ENCODE data around the gene SLC12A3. TPM values are rescaled to one million over a fixed set of nuclear protein-coding genes. Genes with fewer than 3 reads are reported as not detected.

SLC12A3 gene
- total and polyA plus RNA-seq, 4 experiments from 2014 or later = not detected

GRCh38 chr16:56960681-56961281, 95.8 kb downstream of the SLC12A3 start:
- intact Hi-C loops (cut with micrococcal nuclease) = no loop called here
- Histone ChIP-seq H3K9me3 (ENCODE audit: control insufficient read depth in 1 of 2, low read length in 2 of 2) (no peaks in the 10 kb centered on the region), H3K27me3 (ENCODE audit: insufficient read depth, low read length) (no peaks in the 10 kb centered on the region), H3K4me1 (ENCODE audit: insufficient read depth, low read length) (peaks cover 15% of the 10 kb centered on the region), H3K27ac (ENCODE audit: low read depth, low read length) (no peak overlapping the region), H3K36me3 (ENCODE audit: insufficient read depth, low read length) (no peaks in the 10 kb centered on the region), H3K4me3 (ENCODE audit: low read length in 2 of 2) (no peak overlapping the region)
- Mint-ChIP-seq H3K4me3 (no peak overlapping the region), H3K4me1 (peaks cover 8 to 16% (median 14%) of the 10 kb centered on the region in 4 donors), H3K27ac (no peak overlapping the region), H3K36me3 (no peaks in the 10 kb centered on the region), H3K27me3 (no peaks in the 10 kb centered on the region), H3K9me3 (no peaks in the 10 kb centered on the region)
- ChIA-PET CTCF (ENCODE audit: partially characterized antibody) (interaction anchor here (1.2 to 6.9 kb wide), 3 partner anchors 9 to 124 kb away, joined by 3 to 81 read pairs (median 4); no protein-coding TSS in a partner anchor), POLR2A (ENCODE audit: partially characterized antibody) (interaction anchor here (0.6 kb wide), 1 partner anchor 34 kb away, joined by 3 read pairs; no protein-coding TSS in a partner anchor)
- DNase-seq = no peak

GRCh38 chr16:56961386-56961785, 96.4 kb downstream of the SLC12A3 start:
- Mint-ChIP-seq H3K27ac (no peak overlapping the region), H3K4me1 (peaks cover 10 to 22% (median 17%) of the 10 kb centered on the region in 4 donors), H3K36me3 (no peaks in the 10 kb centered on the region), H3K4me3 (no peak overlapping the region), H3K27me3 (no peaks in the 10 kb centered on the region), H3K9me3 (no peaks in the 10 kb centered on the region)
- intact Hi-C loops (cut with micrococcal nuclease) = no loop called here
- peaks cover 19% of the 10 kb centered on the region for H3K4me1 ChIP-seq (ENCODE audit: insufficient read depth, low read length)
- H3K36me3 ChIP-seq (ENCODE audit: insufficient read depth, low read length) = no peaks in the 10 kb centered on the region
- CTCF ChIA-PET (ENCODE audit: partially characterized antibody) = interaction anchor here (1.2 to 6.9 kb wide), 3 partner anchors 10 to 123 kb away, joined by 3 to 81 read pairs (median 4); no protein-coding TSS in a partner anchor
- no peaks in the 10 kb centered on the region for H3K27me3 ChIP-seq (ENCODE audit: insufficient read depth, low read length)
- no peaks in the 10 kb centered on the region for H3K9me3 ChIP-seq (ENCODE audit: control insufficient read depth in 1 of 2, low read length in 2 of 2)
- POLR2A ChIA-PET (ENCODE audit: partially characterized antibody) = interaction anchor here (0.6 kb wide), 1 partner anchor 34 kb away, joined by 3 read pairs; no protein-coding TSS in a partner anchor
- H3K4me3 ChIP-seq (ENCODE audit: low read length in 2 of 2) = no peak overlapping the region
- H3K27ac ChIP-seq (ENCODE audit: low read depth, low read length) = no peak overlapping the region
- no peak for DNase-seq

DNA sequence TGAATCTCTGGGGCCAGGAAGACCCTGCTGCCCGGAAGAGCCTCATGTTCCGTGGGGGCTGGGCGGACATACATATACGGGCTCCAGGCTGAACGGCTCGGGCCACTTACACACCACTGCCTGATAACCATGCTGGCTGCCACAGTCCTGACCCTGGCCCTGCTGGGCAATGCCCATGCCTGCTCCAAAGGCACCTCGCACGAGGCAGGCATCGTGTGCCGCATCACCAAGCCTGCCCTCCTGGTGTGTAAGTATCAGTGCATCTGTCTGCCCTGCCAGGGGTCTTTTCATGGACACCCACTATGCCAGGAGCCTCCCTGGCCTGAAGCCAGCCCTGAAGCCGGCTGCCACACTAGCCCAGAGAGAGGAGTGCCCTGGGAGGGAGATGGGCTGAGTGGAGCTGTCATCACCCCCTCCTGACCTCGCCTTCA, 96.9 kb downstream of the SLC12A3 start, which contains the start of gene CETP:
Gene CETP, plus strand, starts transcription at position 100 of the 431 bp plus-strand sequence. Its CDS starts 30 bp downstream, at position 130.
- POLR2A ChIA-PET (ENCODE audit: partially characterized antibody) = interaction anchor here (0.9 to 5.2 kb wide), 3 partner anchors 28 to 224 kb away, joined by 3 to 41 read pairs (median 4); partner anchors contain the start of genes NLRC5, PSME3IP1 and RSPRY1
- Mint-ChIP-seq H3K27me3 (no peaks in the 10 kb centered on the region), H3K36me3 (no peaks in the 10 kb centered on the region), H3K4me1 (peaks cover 11 to 22% (median 17%) of the 10 kb centered on the region in 4 donors), H3K9me3 (no peaks in the 10 kb centered on the region), H3K27ac (peak within 1 kb of the TSS in 2 of 7 donors; percentile 43 to 57), H3K4me3 (no peak within 1 kb of the TSS)
- DNase-seq = no peak
- H3K4me3 ChIP-seq (ENCODE audit: low read length in 2 of 2) = no peak within 1 kb of the TSS
- no peaks in the 10 kb centered on the region for H3K9me3 ChIP-seq (ENCODE audit: control insufficient read depth in 1 of 2, low read length in 2 of 2)
- H3K36me3 ChIP-seq (ENCODE audit: insufficient read depth, low read length) = no peaks in the 10 kb centered on the region
- CTCF ChIA-PET (ENCODE audit: partially characterized antibody) = interaction anchor here (0.7 to 6.9 kb wide), 8 partner anchors 23 to 173 kb away, joined by 3 to 81 read pairs (median 4); no protein-coding TSS in a partner anchor
- no peak within 1 kb of the TSS for H3K27ac ChIP-seq (ENCODE audit: low read depth, low read length)
- peaks cover 19% of the 10 kb centered on the region for H3K4me1 ChIP-seq (ENCODE audit: insufficient read depth, low read length)
- no peaks in the 10 kb centered on the region for H3K27me3 ChIP-seq (ENCODE audit: insufficient read depth, low read length)
- intact Hi-C loops (cut with micrococcal nuclease) = no loop called here

- ChIA-PET CTCF (ENCODE audit: partially characterized antibody) (interaction anchor here (0.6 to 6.9 kb wide), 41 partner anchors 9 to 453 kb away, joined by 3 to 81 read pairs (median 5); partner anchors contain the start of genes CPNE2, NLRC5, PSME3IP1 and RSPRY1), POLR2A (ENCODE audit: partially characterized antibody) (interaction anchor here (0.6 to 5.2 kb wide), 15 partner anchors 8 to 119 kb away, joined by 3 to 41 read pairs (median 4); partner anchors contain the start of gene NLRC5)
- Mint-ChIP-seq H3K36me3 (no peaks in the 10 kb centered on the region), H3K27ac (peak overlapping the region in 3 of 7 donors; percentile 12 to 94 (median 83)), H3K4me3 (peak overlapping the region in 1 of 8 donors; percentile 69), H3K4me1 (peaks cover 11 to 22% (median 17%) of the 10 kb centered on the region in 4 donors), H3K27me3 (no peaks in the 10 kb centered on the region), H3K9me3 (no peaks in the 10 kb centered on the region)
- intact Hi-C loops (cut with micrococcal nuclease) = loop anchor here (1.0 to 2.0 kb wide), 6 partner anchors 25 to 204 kb away; partner anchors contain the start of genes HERPUD1 and NLRC5
- H3K27me3 ChIP-seq (ENCODE audit: insufficient read depth, low read length) = no peaks in the 10 kb centered on the region
- peaks cover 19% of the 10 kb centered on the region for H3K4me1 ChIP-seq (ENCODE audit: insufficient read depth, low read length)
- H3K36me3 ChIP-seq (ENCODE audit: insufficient read depth, low read length) = no peaks in the 10 kb centered on the region
- H3K9me3 ChIP-seq (ENCODE audit: control insufficient read depth in 1 of 2, low read length in 2 of 2) = no peaks in the 10 kb centered on the region
- H3K27ac ChIP-seq (ENCODE audit: low read depth, low read length) = no peak overlapping the region
- DNase-seq = peak; percentile 89 to 92 (median 92)
- no peak overlapping the region for H3K4me3 ChIP-seq (ENCODE audit: low read length in 2 of 2)
Measured at GRCh38 chr16:56964243-56965148, 99.5 kb downstream of the SLC12A3 start.

Small RNAs within 50 kb of the gene (microRNA-seq; reads per million reads assigned to microRNA genes)
- gene MIR138-2 (ENCODE audit: borderline microRNAs expressed, borderline number of aligned reads, borderline replicate concordance) = not detected
- not detected for gene MIR6863 (ENCODE audit: borderline microRNAs expressed, borderline number of aligned reads, borderline replicate concordance)

Other genes with a start within 250 kb of the SLC12A3 start
- gene MT1E, start 239.4 kb upstream of the SLC12A3 start, total RNA-seq = not detected
- gene MT1E, start 239.4 kb upstream of the SLC12A3 start, polyA plus RNA-seq = 10 to 100 TPM in 1 of 2 donors, 1 to 10 TPM in 1; 6.8 to 16.0 TPM
- not detected for gene MT1M, start 232.5 kb upstream of the SLC12A3 start, total RNA-seq
- gene MT1M, start 232.5 kb upstream of the SLC12A3 start, polyA plus RNA-seq = not detected
- not detected for gene MT1A, start 226.5 kb upstream of the SLC12A3 start, total RNA-seq
- not detected for gene MT1A, start 226.5 kb upstream of the SLC12A3 start, polyA plus RNA-seq
- not detected for gene MT1B, start 213.3 kb upstream of the SLC12A3 start, total RNA-seq
- not detected for gene MT1B, start 213.3 kb upstream of the SLC12A3 start, polyA plus RNA-seq
- gene MT1F, start 207.2 kb upstream of the SLC12A3 start, total RNA-seq = 10 to 100 TPM in 1 of 2 experiments, 1 to 10 TPM in 1; 8.3 to 12.9 TPM
- 10 to 100 TPM; 12.0 to 28.9 TPM for gene MT1F, start 207.2 kb upstream of the SLC12A3 start, polyA plus RNA-seq
- not detected for gene MT1G, start 197.1 kb upstream of the SLC12A3 start, total RNA-seq
- 1 to 10 TPM in 1 of 2 donors, not detected in 1; 1.3 TPM for gene MT1G, start 197.1 kb upstream of the SLC12A3 start, polyA plus RNA-seq
- under 1 TPM in 1 of 2 experiments, not detected in 1; 0.78 TPM for gene MT1H, start 195.4 kb upstream of the SLC12A3 start, total RNA-seq
- gene MT1H, start 195.4 kb upstream of the SLC12A3 start, polyA plus RNA-seq = not detected
- 10 to 100 TPM; 21.0 to 23.7 TPM for gene MT1X, start 182.7 kb upstream of the SLC12A3 start, total RNA-seq
- 100 to 1,000 TPM in 1 of 2 donors, 10 to 100 TPM in 1; 76.0 to 146 TPM for gene MT1X, start 182.7 kb upstream of the SLC12A3 start, polyA plus RNA-seq
- gene NUP93, start 135.1 kb upstream of the SLC12A3 start, total RNA-seq = 10 to 100 TPM; 48.0 to 56.5 TPM
- 10 to 100 TPM; 63.1 to 73.2 TPM for gene NUP93, start 135.1 kb upstream of the SLC12A3 start, polyA plus RNA-seq
- gene HERPUD1, start 66.9 kb downstream of the SLC12A3 start, total RNA-seq = 100 to 1,000 TPM; 130 to 136 TPM
- gene HERPUD1, start 66.9 kb downstream of the SLC12A3 start, polyA plus RNA-seq = 100 to 1,000 TPM; 110 to 201 TPM
- not detected for gene CETP, start 96.7 kb downstream of the SLC12A3 start, total RNA-seq
- gene CETP, start 96.7 kb downstream of the SLC12A3 start, polyA plus RNA-seq = under 1 TPM in 1 of 2 donors, not detected in 1; 0.14 TPM
- 100 to 1,000 TPM; 416 to 457 TPM for gene NLRC5, start 124.3 kb downstream of the SLC12A3 start, total RNA-seq
- 100 to 1,000 TPM in 1 of 2 donors, 10 to 100 TPM in 1; 41.6 to 151 TPM for gene NLRC5, start 124.3 kb downstream of the SLC12A3 start, polyA plus RNA-seq
- 1 to 10 TPM; 3.8 to 4.1 TPM for gene CPNE2, start 227.4 kb downstream of the SLC12A3 start, total RNA-seq
- 1 to 10 TPM; 6.7 to 6.8 TPM for gene CPNE2, start 227.4 kb downstream of the SLC12A3 start, polyA plus RNA-seq

All from CD4-positive, alpha-beta memory T cell (primary cell).